ENCODE data around the gene FAM124A. TPM values are rescaled to one million over a fixed set of nuclear protein-coding genes. Genes with fewer than 3 reads are reported as not detected.
A peak's percentile ranks its signal among the peaks of the same experiment; 100 is the strongest.

FAM124A gene
- total RNA-seq, 6 donors from 2014 or later, result 2.3 to 7.1 (median 3.8) TPM

DNA sequence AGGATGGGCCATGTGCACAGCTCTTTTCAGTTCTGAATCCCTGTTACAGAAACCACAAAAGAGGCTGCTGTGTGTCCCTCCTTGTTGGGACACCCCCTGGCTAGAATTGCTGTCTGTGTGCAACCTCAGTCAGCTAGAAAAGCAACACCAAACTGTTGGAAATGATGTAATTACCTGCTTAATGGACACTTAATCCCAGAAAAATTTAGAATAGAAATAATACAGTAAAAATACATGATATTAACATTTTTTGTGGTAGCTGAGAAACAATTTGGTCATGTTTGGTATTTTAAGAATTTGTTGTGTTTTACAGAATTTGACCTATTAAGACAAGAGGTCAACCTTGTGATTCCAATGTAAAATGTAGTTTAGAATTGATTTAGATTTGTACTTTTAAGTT lies 46.8 kb downstream of the FAM124A start:
- TF ChIP-seq POLR2A (IDR thresholded peaks at IDR 0.05) (no peak), POLR2AphosphoS5 (IDR thresholded peaks at IDR 0.05) (no peak), EP300 (IDR thresholded peaks at IDR 0.05) (no peak)
- TF ChIP-seq, protein P1, sequence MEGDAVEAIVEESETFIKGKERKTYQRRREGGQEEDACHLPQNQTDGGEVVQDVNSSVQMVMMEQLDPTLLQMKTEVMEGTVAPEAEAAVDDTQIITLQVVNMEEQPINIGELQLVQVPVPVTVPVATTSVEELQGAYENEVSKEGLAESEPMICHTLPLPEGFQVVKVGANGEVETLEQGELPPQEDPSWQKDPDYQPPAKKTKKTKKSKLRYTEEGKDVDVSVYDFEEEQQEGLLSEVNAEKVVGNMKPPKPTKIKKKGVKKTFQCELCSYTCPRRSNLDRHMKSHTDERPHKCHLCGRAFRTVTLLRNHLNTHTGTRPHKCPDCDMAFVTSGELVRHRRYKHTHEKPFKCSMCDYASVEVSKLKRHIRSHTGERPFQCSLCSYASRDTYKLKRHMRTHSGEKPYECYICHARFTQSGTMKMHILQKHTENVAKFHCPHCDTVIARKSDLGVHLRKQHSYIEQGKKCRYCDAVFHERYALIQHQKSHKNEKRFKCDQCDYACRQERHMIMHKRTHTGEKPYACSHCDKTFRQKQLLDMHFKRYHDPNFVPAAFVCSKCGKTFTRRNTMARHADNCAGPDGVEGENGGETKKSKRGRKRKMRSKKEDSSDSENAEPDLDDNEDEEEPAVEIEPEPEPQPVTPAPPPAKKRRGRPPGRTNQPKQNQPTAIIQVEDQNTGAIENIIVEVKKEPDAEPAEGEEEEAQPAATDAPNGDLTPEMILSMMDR (IDR thresholded peaks at IDR 0.05), result no peak
- no peak for ATAC-seq (ENCODE audit: low FRiP score in 2 of 2)
- H3K9me3 ChIP-seq, result no peaks in the 10 kb centered on the region

DNA sequence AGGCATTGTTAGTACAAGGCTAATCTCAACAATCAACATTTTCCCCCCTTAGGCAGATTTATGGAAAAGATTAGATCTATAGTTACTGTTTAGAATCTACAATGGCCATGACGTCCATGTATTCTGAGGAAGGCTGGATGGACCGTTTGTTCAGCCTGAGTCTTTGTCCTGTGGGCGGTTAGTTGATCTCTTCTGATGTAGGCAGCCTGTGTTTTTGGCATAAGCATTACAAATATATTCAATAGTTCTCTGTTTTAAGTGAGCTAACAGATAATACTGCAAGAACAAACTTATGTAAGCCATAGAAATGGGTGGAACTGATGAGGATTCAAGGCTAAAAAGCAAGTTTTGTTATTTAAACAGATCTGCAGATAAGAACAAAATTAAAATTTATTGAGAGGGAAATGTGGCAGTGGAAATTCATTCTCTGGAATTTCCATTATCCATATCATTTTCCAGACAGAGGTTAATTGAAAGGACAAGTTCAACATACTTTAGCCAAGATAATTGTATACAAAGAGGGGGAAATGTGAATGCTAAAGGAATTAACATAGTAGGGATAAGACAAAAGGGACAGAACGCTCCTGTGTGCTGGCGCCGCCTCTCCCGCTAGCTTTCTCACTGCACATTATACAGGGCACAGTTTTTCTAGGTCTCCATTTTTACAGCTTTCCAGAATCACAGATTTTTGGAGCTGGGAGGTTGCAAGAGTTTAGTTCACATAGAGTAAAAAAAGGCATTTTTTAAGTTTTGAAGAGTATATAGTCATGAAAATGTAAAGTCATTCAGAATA lies 48.6 kb downstream of the FAM124A start:
- Histone ChIP-seq H3K9me3 (no peaks in the 10 kb centered on the region), H3K4me1 (peaks cover 0 to 6% (median 0%) of the 10 kb centered on the region in 4 donors), H3K27me3 (no peaks in the 10 kb centered on the region), H3K27ac (no peak overlapping the region), H3K36me3 (no peaks in the 10 kb centered on the region), H3K4me3 (no peak overlapping the region)
- WGBS, 2 donors, result 78 to 85% methylated on average over 7 of the region's 7 CpGs
- no peak for ATAC-seq (ENCODE audit: low FRiP score in 2 of 2)
- TF ChIP-seq EP300 (IDR thresholded peaks at IDR 0.05) (no peak), POLR2A (IDR thresholded peaks at IDR 0.05) (no peak), POLR2AphosphoS5 (IDR thresholded peaks at IDR 0.05) (no peak)
- TF ChIP-seq, protein P1 (IDR thresholded peaks at IDR 0.05), result no peak
- no peak for DNase-seq

More for the DNA sequence above, 46.8 kb downstream of the FAM124A start:
- no peaks in the 10 kb centered on the region for H3K36me3 ChIP-seq
- H3K4me3 ChIP-seq, result no peak overlapping the region
- DNase-seq, result no peak
- no peak overlapping the region for H3K27ac ChIP-seq
- no peaks in the 10 kb centered on the region for H3K27me3 ChIP-seq
- H3K4me1 ChIP-seq, result peaks cover 0 to 6% (median 0%) of the 10 kb centered on the region in 4 donors

DNA sequence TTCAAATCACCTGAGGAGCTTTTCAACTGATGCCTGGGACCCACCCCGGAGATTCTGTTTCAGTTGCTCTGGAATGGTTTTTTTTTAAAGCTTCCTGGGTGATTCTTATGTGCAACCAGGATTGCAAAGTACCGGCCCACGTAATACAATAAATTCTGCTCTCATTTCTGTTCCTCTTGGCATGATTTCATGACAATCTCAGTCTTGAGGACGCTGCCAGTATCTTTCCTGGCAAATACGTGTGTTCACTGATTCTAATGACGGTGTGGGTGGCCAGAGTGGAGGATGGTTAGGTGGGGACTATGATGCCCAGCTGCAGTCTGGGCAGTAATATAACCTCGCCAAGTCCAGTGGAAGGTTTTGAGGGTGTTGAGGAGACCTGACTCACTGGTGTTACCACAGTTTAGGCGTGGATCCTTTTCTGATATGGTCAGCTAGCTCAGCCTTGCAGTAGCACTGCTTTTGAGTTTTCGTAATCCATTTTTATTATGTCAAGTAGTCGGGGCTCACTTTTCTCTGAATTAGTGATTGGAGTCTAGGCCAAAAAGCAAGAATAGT lies 49.4 kb downstream of the FAM124A start:
- no peaks in the 10 kb centered on the region for H3K27me3 ChIP-seq
- no peaks in the 10 kb centered on the region for H3K36me3 ChIP-seq
- WGBS, 2 donors, result 87 to 89% methylated on average over 10 of the region's 10 CpGs
- DNase-seq, result no peak
- H3K9me3 ChIP-seq, result no peaks in the 10 kb centered on the region
- no peak overlapping the region for H3K27ac ChIP-seq
- H3K4me1 ChIP-seq, result peaks cover 0 to 6% (median 0%) of the 10 kb centered on the region in 4 donors
- no peak overlapping the region for H3K4me3 ChIP-seq
- peak in 1 of 2 donors; percentile 35 for ATAC-seq (ENCODE audit: low FRiP score in 2 of 2)
- no peak for TF ChIP-seq POLR2A (IDR thresholded peaks at IDR 0.05)
- no peak for TF ChIP-seq EP300 (IDR thresholded peaks at IDR 0.05)
- no peak for TF ChIP-seq POLR2AphosphoS5 (IDR thresholded peaks at IDR 0.05)
- TF ChIP-seq, protein P1 (IDR thresholded peaks at IDR 0.05), result no peak

DNA sequence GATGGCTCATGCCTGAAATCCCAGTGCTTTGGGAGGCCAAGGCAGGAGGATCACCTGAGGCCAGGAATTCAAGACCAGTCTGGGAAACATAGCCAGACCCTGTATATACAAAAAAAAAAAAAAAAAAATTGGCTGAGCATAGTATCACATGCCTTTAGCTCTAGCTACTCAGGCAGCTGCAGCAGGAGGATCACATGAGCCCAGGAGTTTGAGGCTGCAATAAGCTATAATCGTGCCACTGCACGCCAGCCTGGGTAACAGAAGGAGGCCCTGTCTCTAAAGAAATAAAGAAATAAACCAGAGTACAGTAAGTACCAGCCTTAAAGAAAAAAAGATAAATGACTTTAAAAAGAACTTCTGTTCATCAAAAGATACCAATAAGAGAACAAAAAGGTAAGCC lies 52.9 kb downstream of the FAM124A start:
- Histone ChIP-seq H3K9me3 (no peaks in the 10 kb centered on the region), H3K27me3 (no peaks in the 10 kb centered on the region), H3K36me3 (peaks cover 0 to 1% (median 0%) of the 10 kb centered on the region in 4 donors), H3K4me1 (peaks cover 0 to 6% (median 0%) of the 10 kb centered on the region in 4 donors), H3K27ac (no peak overlapping the region), H3K4me3 (no peak overlapping the region)
- 91 to 98% methylated on average over 2 of the region's 2 CpGs for WGBS, 2 donors
- no peak for TF ChIP-seq EP300 (IDR thresholded peaks at IDR 0.05)
- TF ChIP-seq POLR2AphosphoS5 (IDR thresholded peaks at IDR 0.05), result no peak
- TF ChIP-seq, protein P1 (IDR thresholded peaks at IDR 0.05), result no peak
- no peak for TF ChIP-seq POLR2A (IDR thresholded peaks at IDR 0.05)
- DNase-seq, result no peak
- ATAC-seq (ENCODE audit: low FRiP score in 2 of 2), result no peak

All from upper lobe of left lung (tissue), 6 donors.